IMR-90 (cell line): Measurements from ENCODE around the gene ANKRD10. TPM values are rescaled to one million over a fixed set of nuclear protein-coding genes. Genes with fewer than 3 reads are reported as not detected.

Source experiments
- ATAC-seq: fragments of 200-7000 bp; cut with Tn5 transposase; 2 replicates; pipeline ENCODE4 v1.9.1; 2020; ENCODE audit warnings: low read depth, mild to moderate bottlenecking, moderate library complexity
- BruUV-seq: library from RNA; stranded (reverse); fragments of 400-500 nt; replicated peaks from 2 replicates; lab custom pipeline; 2021; lab: Mats Ljungman, UMichigan
- CTCF ChIA-PET: fragments of 300-600 bp; formaldehyde crosslinking; extraction: SDS; loops from one replicate; lab custom pipeline; 2021; ENCODE audit warnings: antibody characterized with exemption; lab: Yijun Ruan, JAX
- POLR2A ChIA-PET: fragments of 300-600 bp; sonication (Branson Sonifier 250); formaldehyde crosslinking; loops from one replicate; lab custom pipeline; 2022; ENCODE audit warnings: antibody characterized with exemption; ENCODE audit not compliant: unreplicated experiment; lab: Charles Lee
- DNase-seq: peaks from one replicate; pipeline ENCODE4 v3.0.0; 2013
- H2AFZ ChIP-seq: replicated peaks from 2 replicates; pipeline ENCODE3; 2013; ENCODE audit warnings: low read length, mild to moderate bottlenecking; ENCODE audit not compliant: poor library complexity
- H2AK5ac ChIP-seq: 2 replicates; pipeline ENCODE4 v1.6.1; 2013; ENCODE audit warnings: low read depth, low read length, inconsistent platforms
- H2AK9ac ChIP-seq: replicated peaks from 2 replicates; pipeline ENCODE3; 2013; ENCODE audit warnings: mild to moderate bottlenecking, low read depth, low read length, moderate library complexity; ENCODE audit not compliant: poor library complexity
- H2BK120ac ChIP-seq: 2 replicates; pipeline ENCODE4 v1.6.1; 2013; ENCODE audit warnings: low read depth, low read length, inconsistent platforms
- H2BK15ac ChIP-seq: 3 replicates; pipeline ENCODE4 v1.6.1; 2013; ENCODE audit warnings: low read depth, low read length, inconsistent platforms
- H2BK20ac ChIP-seq: 2 replicates; pipeline ENCODE4 v1.6.1; 2013; ENCODE audit warnings: low read depth, mild to moderate bottlenecking, inconsistent platforms, low read length, moderate library complexity
- H2BK5ac ChIP-seq: 2 replicates; pipeline ENCODE4 v1.6.1; 2013; ENCODE audit warnings: mild to moderate bottlenecking, low read depth, low read length, inconsistent platforms; ENCODE audit not compliant: poor library complexity, severe bottlenecking
- H3K14ac ChIP-seq: replicated peaks from 2 replicates; pipeline ENCODE4 v1.6.1; 2013; ENCODE audit warnings: low read depth, low read length, inconsistent platforms
- H3K18ac ChIP-seq: 2 replicates; pipeline ENCODE4 v1.6.1; 2013; ENCODE audit warnings: low read depth, low read length, control low read depth
- H3K23ac ChIP-seq: 2 replicates; pipeline ENCODE4 v1.6.1; 2013; ENCODE audit warnings: low read depth, low read length, inconsistent platforms
- H3K27ac ChIP-seq: 2 replicates; pipeline ENCODE4 v1.5.1; 2013; ENCODE audit warnings: mild to moderate bottlenecking, control low read depth, low read length; ENCODE audit not compliant: insufficient read depth
- H3K27me3 ChIP-seq: 2 replicates; pipeline ENCODE4 v1.6.1; 2013; ENCODE audit warnings: low read length; ENCODE audit not compliant: control insufficient read depth, insufficient read depth
- H3K36me3 ChIP-seq: 2 replicates; pipeline ENCODE4 v1.6.1; 2013; ENCODE audit warnings: low read length, mixed read lengths; ENCODE audit not compliant: control insufficient read depth, insufficient read depth
- H3K4ac ChIP-seq: 2 replicates; pipeline ENCODE4 v1.6.1; 2013; ENCODE audit warnings: low read depth, low read length, inconsistent platforms
- H3K4me1 ChIP-seq: 2 replicates; pipeline ENCODE4 v1.6.1; 2013; ENCODE audit warnings: low read length, mixed read lengths; ENCODE audit not compliant: control insufficient read depth, insufficient read depth
- H3K4me2 ChIP-seq: 2 replicates; pipeline ENCODE4 v1.6.1; 2013; ENCODE audit warnings: low read depth, mild to moderate bottlenecking, control low read depth, low read length, moderate library complexity
- H3K4me3 ChIP-seq: 2 replicates; pipeline ENCODE4 v1.5.1; 2013; ENCODE audit warnings: low read depth, mild to moderate bottlenecking, control low read depth, low read length, moderate library complexity; ENCODE audit not compliant: insufficient read depth
- H3K56ac ChIP-seq: 2 replicates; pipeline ENCODE4 v1.6.1; 2013; ENCODE audit warnings: low read length, inconsistent platforms; ENCODE audit not compliant: insufficient read depth; ENCODE audit errors: extremely low read depth
- H3K79me1 ChIP-seq, 2 experiments: 2 replicates each; pipeline ENCODE4 v1.6.1; 2013; ENCODE audit warnings: low read length in 2 of 2, inconsistent platforms in 1 of 2, low read depth in 1 of 2
- H3K9ac ChIP-seq: 2 replicates; pipeline ENCODE4 v1.6.1; 2013; ENCODE audit warnings: low read depth, low read length, control low read depth
- H3K9me1 ChIP-seq: 2 replicates; pipeline ENCODE4 v1.6.1; 2013; ENCODE audit warnings: low read length, inconsistent platforms; ENCODE audit not compliant: insufficient read depth
- H3K9me3 ChIP-seq: 2 replicates; pipeline ENCODE4 v1.6.1; 2013; ENCODE audit warnings: low read length; ENCODE audit not compliant: control insufficient read depth, insufficient read depth
- H4K20me1 ChIP-seq: 2 replicates; pipeline ENCODE4 v1.6.1; 2013; ENCODE audit warnings: low read length, inconsistent platforms; ENCODE audit not compliant: insufficient read depth
- H4K5ac ChIP-seq: 2 replicates; pipeline ENCODE4 v1.6.1; 2013; ENCODE audit warnings: mild to moderate bottlenecking, low read depth, low read length, control low read depth
- H4K8ac ChIP-seq, 2 experiments: 2 replicates each; pipeline ENCODE4 v1.6.1; 2013; ENCODE audit warnings: low read depth in 2 of 2, low read length in 2 of 2, control low read depth in 1 of 2, inconsistent platforms in 1 of 2
- H4K91ac ChIP-seq: 2 replicates; pipeline ENCODE4 v1.6.1; 2013; ENCODE audit warnings: low read depth, low read length, inconsistent platforms; ENCODE audit not compliant: insufficient read depth
- BHLHE40 ChIP-seq: fragments of 150-350 bp; IDR thresholded peaks from 2 replicates; pipeline ENCODE4 v1.6.1; 2016; ENCODE audit warnings: mild to moderate bottlenecking, low read depth, low read length
- CEBPB ChIP-seq: IDR thresholded peaks from 2 replicates; pipeline ENCODE4 v1.6.1; 2012; ENCODE audit warnings: low read depth, low read length, improper control_type of control experiment
- CHD1 ChIP-seq: IDR thresholded peaks from 2 replicates; pipeline ENCODE4 v1.6.1; 2012; ENCODE audit warnings: low read depth, low read length, improper control_type of control experiment
- FOS ChIP-seq: fragments of 150-350 bp; IDR thresholded peaks from 2 replicates; pipeline ENCODE4 v1.6.1; 2016; ENCODE audit warnings: low read depth, low read length
- MAFK ChIP-seq: IDR thresholded peaks from 2 replicates; pipeline ENCODE4 v1.6.1; 2012; ENCODE audit warnings: low read depth, low read length, improper control_type of control experiment
- MAZ ChIP-seq: IDR thresholded peaks from 2 replicates; pipeline ENCODE4 v1.6.1; 2012; ENCODE audit warnings: low read depth, mild to moderate bottlenecking, low read length, improper control_type of control experiment, moderate library complexity, borderline replicate concordance
- MXI1 ChIP-seq: IDR thresholded peaks from 2 replicates; pipeline ENCODE4 v1.6.1; 2012; ENCODE audit warnings: low read depth, mild to moderate bottlenecking, low read length, moderate library complexity, borderline replicate concordance
- NFE2L2 ChIP-seq: fragments of 150-350 bp; IDR thresholded peaks from 2 replicates; pipeline ENCODE4 v1.6.1; 2016; ENCODE audit warnings: low read depth, mild to moderate bottlenecking, low read length
- POLR2A ChIP-seq: IDR thresholded peaks from 2 replicates; pipeline ENCODE4 v1.6.1; 2012; ENCODE audit warnings: mild to moderate bottlenecking, low read depth, low read length
- RAD21 ChIP-seq: IDR thresholded peaks from 2 replicates; pipeline ENCODE4 v1.6.1; 2012; ENCODE audit warnings: low read length, improper control_type of control experiment
- RCOR1 ChIP-seq: IDR thresholded peaks from 2 replicates; pipeline ENCODE4 v1.6.1; 2012; ENCODE audit warnings: mild to moderate bottlenecking, low read length, improper control_type of control experiment; ENCODE audit not compliant: insufficient replicate concordance
- RFX5 ChIP-seq: IDR thresholded peaks from 2 replicates; pipeline ENCODE4 v1.8.0; 2012; ENCODE audit warnings: low read depth, mild to moderate bottlenecking, low read length, moderate library complexity
- SMC3 ChIP-seq: fragments of 150-350 bp; IDR thresholded peaks from 2 replicates; pipeline ENCODE4 v1.6.1; 2016; ENCODE audit warnings: low read depth, mild to moderate bottlenecking, antibody characterized with exemption, low read length, moderate library complexity
- WGBS, 2 experiments: methylation state at CpG; one replicate each; pipeline versions ENCODE4 v1.1.5 to v1.1.7; 2013; ENCODE audit warnings: missing lambda C conversion rate in 2 of 2; ENCODE audit not compliant: insufficient read length in 1 of 2; ENCODE audit errors: extremely low coverage in 2 of 2; 5-methylcytosine and 5-hydroxymethylcytosine counted together
- dilution Hi-C: fragments of 300-500 bp; cut with HindIII; formaldehyde crosslinking; loops from one replicate; pipeline ENCODE4 v1.14.3; 2018; ENCODE audit warnings: low sequenced_read_pairs; ENCODE audit not compliant: unreplicated experiment
- in situ Hi-C: fragments of 300-500 bp; cut with MboI; formaldehyde crosslinking; loops from 3 replicates; pipeline ENCODE4 v1.14.3; 2019; ENCODE audit warnings: low sequenced_read_pairs, inconsistent platforms, mixed read lengths
- intact Hi-C: fragments of 100-400 bp; cut with micrococcal nuclease; formaldehyde crosslinking; loops from 2 replicates; pipeline ENCODE4 v1.10.0; 2022
- polyA plus RNA-seq, 3 experiments: library from polyadenylated mRNA; depleted of rRNA; stranded (reverse); fragments of >200 nt; gene quantifications; 2 replicates each; pipeline ENCODE4 v1.2.3, GENCODE V29; 2012; ENCODE audit warnings: low replicate concordance in 1 of 3
- total RNA-seq: library from RNA; depleted of rRNA; stranded (reverse); fragments of >200 nt; gene quantifications from 2 replicates; pipeline ENCODE4 v1.2.3, GENCODE V29; 2012
- TF ChIP-seq, protein P1 (sequence below): conservative IDR thresholded peaks from 2 replicates; pipeline ENCODE4 v1.5.1; 2012; ENCODE audit warnings: mild to moderate bottlenecking, low read depth, low read length, improper control_type of control experiment
- TF ChIP-seq, protein P2 (sequence below): fragments of 150-350 bp; IDR thresholded peaks from 2 replicates; pipeline ENCODE4 v1.6.1; 2016; ENCODE audit warnings: low read depth, mild to moderate bottlenecking, low read length, moderate library complexity, borderline replicate concordance
- TF ChIP-seq, protein P3 (sequence below): fragments of 150-350 bp; IDR thresholded peaks from 2 replicates; pipeline ENCODE4 v1.6.1; 2017; ENCODE audit warnings: mild to moderate bottlenecking, antibody characterized with exemption, low read length, low read depth

The ANKRD10 gene
- total and polyA plus RNA-seq, 2 of the 4 experiments (the other 2 are of a cell fraction) = 18.3 to 31.1 TPM

DNA sequence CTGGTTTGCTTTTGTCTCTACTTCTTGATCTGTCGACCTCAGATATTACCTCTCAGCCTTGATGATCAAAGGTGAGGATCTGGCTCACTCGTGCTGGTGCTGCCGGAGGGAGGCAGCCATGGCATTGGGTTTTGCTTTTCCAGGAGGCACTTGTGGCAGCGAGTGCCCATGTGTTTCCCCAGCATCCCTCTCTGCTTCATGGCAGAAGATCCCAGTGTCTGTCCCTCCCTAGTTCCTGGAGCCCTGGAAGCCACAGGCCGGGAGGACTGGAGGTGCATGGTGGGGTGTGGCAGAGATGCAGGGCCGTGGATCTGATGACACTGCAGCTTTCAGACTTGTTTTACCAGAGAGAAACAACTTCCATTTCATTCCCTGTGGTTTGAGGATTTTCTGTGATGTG, 47.5 kb downstream of the ANKRD10 start:
- no peak overlapping the region; the same call in 1 of the 2 replicates for H2BK120ac ChIP-seq
- H3K56ac ChIP-seq = no peak overlapping the region
- intact Hi-C loops = no loop called here
- no peak overlapping the region for H2BK20ac ChIP-seq
- no peak overlapping the region for H3K4me3 ChIP-seq
- no peaks in the 10 kb centered on the region for H3K36me3 ChIP-seq
- no peak overlapping the region for H4K5ac ChIP-seq
- TF ChIP-seq RCOR1 (no peak), MAFK (no peak), NFE2L2 (no peak), POLR2A (no peak), FOS (no peak), MAZ (no peak), MXI1 (no peak), BHLHE40 (no peak), CHD1 (no peak), RFX5 (no peak), SMC3 (no peak), CEBPB (no peak), RAD21 (no peak)
- TF ChIP-seq, protein P1, sequence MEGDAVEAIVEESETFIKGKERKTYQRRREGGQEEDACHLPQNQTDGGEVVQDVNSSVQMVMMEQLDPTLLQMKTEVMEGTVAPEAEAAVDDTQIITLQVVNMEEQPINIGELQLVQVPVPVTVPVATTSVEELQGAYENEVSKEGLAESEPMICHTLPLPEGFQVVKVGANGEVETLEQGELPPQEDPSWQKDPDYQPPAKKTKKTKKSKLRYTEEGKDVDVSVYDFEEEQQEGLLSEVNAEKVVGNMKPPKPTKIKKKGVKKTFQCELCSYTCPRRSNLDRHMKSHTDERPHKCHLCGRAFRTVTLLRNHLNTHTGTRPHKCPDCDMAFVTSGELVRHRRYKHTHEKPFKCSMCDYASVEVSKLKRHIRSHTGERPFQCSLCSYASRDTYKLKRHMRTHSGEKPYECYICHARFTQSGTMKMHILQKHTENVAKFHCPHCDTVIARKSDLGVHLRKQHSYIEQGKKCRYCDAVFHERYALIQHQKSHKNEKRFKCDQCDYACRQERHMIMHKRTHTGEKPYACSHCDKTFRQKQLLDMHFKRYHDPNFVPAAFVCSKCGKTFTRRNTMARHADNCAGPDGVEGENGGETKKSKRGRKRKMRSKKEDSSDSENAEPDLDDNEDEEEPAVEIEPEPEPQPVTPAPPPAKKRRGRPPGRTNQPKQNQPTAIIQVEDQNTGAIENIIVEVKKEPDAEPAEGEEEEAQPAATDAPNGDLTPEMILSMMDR = no peak
- TF ChIP-seq, protein P2, sequence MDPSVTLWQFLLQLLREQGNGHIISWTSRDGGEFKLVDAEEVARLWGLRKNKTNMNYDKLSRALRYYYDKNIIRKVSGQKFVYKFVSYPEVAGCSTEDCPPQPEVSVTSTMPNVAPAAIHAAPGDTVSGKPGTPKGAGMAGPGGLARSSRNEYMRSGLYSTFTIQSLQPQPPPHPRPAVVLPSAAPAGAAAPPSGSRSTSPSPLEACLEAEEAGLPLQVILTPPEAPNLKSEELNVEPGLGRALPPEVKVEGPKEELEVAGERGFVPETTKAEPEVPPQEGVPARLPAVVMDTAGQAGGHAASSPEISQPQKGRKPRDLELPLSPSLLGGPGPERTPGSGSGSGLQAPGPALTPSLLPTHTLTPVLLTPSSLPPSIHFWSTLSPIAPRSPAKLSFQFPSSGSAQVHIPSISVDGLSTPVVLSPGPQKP = no peak
- TF ChIP-seq, protein P3, sequence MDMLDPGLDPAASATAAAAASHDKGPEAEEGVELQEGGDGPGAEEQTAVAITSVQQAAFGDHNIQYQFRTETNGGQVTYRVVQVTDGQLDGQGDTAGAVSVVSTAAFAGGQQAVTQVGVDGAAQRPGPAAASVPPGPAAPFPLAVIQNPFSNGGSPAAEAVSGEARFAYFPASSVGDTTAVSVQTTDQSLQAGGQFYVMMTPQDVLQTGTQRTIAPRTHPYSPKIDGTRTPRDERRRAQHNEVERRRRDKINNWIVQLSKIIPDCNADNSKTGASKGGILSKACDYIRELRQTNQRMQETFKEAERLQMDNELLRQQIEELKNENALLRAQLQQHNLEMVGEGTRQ = no peak
- peaks cover 9 to 12% of the 10 kb centered on the region in 2 experiments; a peak in 2 of 4 replicates for H3K79me1 ChIP-seq
- no peaks in the 10 kb centered on the region for H4K20me1 ChIP-seq
- H3K4ac ChIP-seq = no peak overlapping the region
- ATAC-seq = no peak
- no peak for DNase-seq
- H3K27ac ChIP-seq = no peak overlapping the region
- no peak overlapping the region for H3K14ac ChIP-seq
- no peak overlapping the region for H4K8ac ChIP-seq
- peaks cover 6% of the 10 kb centered on the region; the same call in 1 of the 2 replicates for H3K9me1 ChIP-seq
- H2AK5ac ChIP-seq = no peak overlapping the region; the same call in 1 of the 2 replicates
- no peak overlapping the region for H2AK9ac ChIP-seq
- no CpG with 5 or more reads among the region's 6 CpGs for WGBS, 2 experiments
- H2BK15ac ChIP-seq = no peak overlapping the region
- H3K4me1 ChIP-seq = peaks cover 8% of the 10 kb centered on the region; the same call in 1 of the 2 replicates
- POLR2A ChIA-PET = no interaction called here
- H3K27me3 ChIP-seq = no peaks in the 10 kb centered on the region
- no peak overlapping the region for H3K23ac ChIP-seq
- dilution Hi-C loops = no loop called here
- CTCF ChIA-PET = no interaction called here
- in situ Hi-C loops = no loop called here
- H2BK5ac ChIP-seq = no peak overlapping the region
- no peak overlapping the region for H3K18ac ChIP-seq
- no peak overlapping the region for H3K9ac ChIP-seq
- no TSS peak for BruUV-seq
- H3K4me2 ChIP-seq = no peak overlapping the region
- peak overlapping the region; percentile 14 for H2AFZ ChIP-seq
- no peak overlapping the region for H4K91ac ChIP-seq
- no peaks in the 10 kb centered on the region for H3K9me3 ChIP-seq
